ENCODE measurements around the gene PIBF1.

- TF ChIP-seq CTCF (IDR thresholded peaks at IDR 0.05) (no peak), POLR2AphosphoS5 (IDR thresholded peaks at IDR 0.05) (no peak), POLR2A (IDR thresholded peaks at IDR 0.05) (no peak)
These were observed 150.3 kb downstream of the PIBF1 start for GRCh38 chr13:72932250-72932649.
